Lung (tissue), 12 donors: ENCODE data around the gene AGPAT2. TPM values are rescaled to one million over a fixed set of nuclear protein-coding genes. Genes with fewer than 3 reads are reported as not detected.

ENCODE experiments used
- ATAC-seq: fragments of 200-7000 bp; cut with Tn5 transposase; one replicate; pipeline ENCODE4 v1.9.1; 2020; ENCODE audit warnings: moderate number of reproducible peaks; ENCODE audit not compliant: insufficient read depth, low FRiP score
- DNase-seq, 3 donors: peaks; one replicate each; pipeline ENCODE4 v3.0.0-alpha.2; 2013 to 2017
- H3K27ac ChIP-seq, 2 donors: one replicate each; pipeline ENCODE4 v1.5.1; 2013; ENCODE audit warnings: mild to moderate bottlenecking in 2 of 2, moderate library complexity in 2 of 2, control low read depth in 1 of 2, inconsistent platforms in 1 of 2, low read depth in 1 of 2, low read length in 1 of 2
- H3K27me3 ChIP-seq, 3 donors: one replicate each; pipeline ENCODE4 v1.5.1; 2013; ENCODE audit warnings: low read length in 2 of 3; ENCODE audit not compliant: control insufficient read depth in 3 of 3, insufficient read depth in 3 of 3
- H3K36me3 ChIP-seq, 4 donors: one replicate each; pipeline ENCODE4 v1.5.1; 2013; ENCODE audit warnings: low read length in 4 of 4, mild to moderate bottlenecking in 1 of 4, moderate library complexity in 1 of 4; ENCODE audit not compliant: control insufficient read depth in 4 of 4, insufficient read depth in 4 of 4
- H3K4me1 ChIP-seq, 5 donors: one replicate each; pipeline ENCODE4 v1.5.1; 2013; ENCODE audit warnings: low read length in 5 of 5, mild to moderate bottlenecking in 2 of 5, moderate library complexity in 1 of 5; ENCODE audit not compliant: control insufficient read depth in 5 of 5, insufficient read depth in 5 of 5
- H3K4me3 ChIP-seq: one replicate; pipeline ENCODE4 v1.5.1; 2013; ENCODE audit warnings: mild to moderate bottlenecking, control low read depth, moderate library complexity
- H3K9ac ChIP-seq, 2 donors: one replicate each; pipeline ENCODE4 v1.5.1; 2013; ENCODE audit warnings: low read length in 2 of 2, control low read depth in 1 of 2; ENCODE audit not compliant: insufficient read depth in 1 of 2
- H3K9me3 ChIP-seq, 4 donors: one replicate each; pipeline ENCODE4 v1.5.1; 2013; ENCODE audit warnings: low read length in 3 of 4, mild to moderate bottlenecking in 1 of 4, moderate library complexity in 1 of 4; ENCODE audit not compliant: control insufficient read depth in 4 of 4, insufficient read depth in 3 of 4
- whole genome bisulfite sequencing, 2 donors: extraction: QIAGEN DNeasy Blood & Tissue Kit; methylation state at CpG; one replicate each; pipeline ENCODE4 v1.1.7; 2013; 5-methylcytosine and 5-hydroxymethylcytosine counted together
- polyA plus RNA-seq, 2 donors: library from polyadenylated mRNA; stranded (reverse); fragments of 200-250 nt; gene quantifications; one replicate each; pipeline ENCODE4 v1.2.1, GENCODE V29; 2013
- total RNA-seq, 2 donors: library from RNA; depleted of rRNA in 1 of 2; stranded (reverse); fragments of >200 nt in 1 of 2; gene quantifications; one replicate each; pipeline ENCODE4 v1.2.1, GENCODE V29; 2014 to 2021
- TF ChIP-seq, protein P1 (sequence below): IDR thresholded peaks from 2 replicates; pipeline ENCODE4 v1.5.1; 2012; ENCODE audit warnings: mild to moderate bottlenecking; ENCODE audit errors: control extremely low read depth, extremely low read depth
- donor health status: control.
- donor health status: control.
- donor health status: Bipolar disorder and iron deficiency.
- donor health status: healthy.
- donor health status: DM: yes; HTN: yes; CAD: no.

AGPAT2 gene
- total and polyA plus RNA-seq, 4 donors, result 81.7 to 277 (median 177) TPM

DNA sequence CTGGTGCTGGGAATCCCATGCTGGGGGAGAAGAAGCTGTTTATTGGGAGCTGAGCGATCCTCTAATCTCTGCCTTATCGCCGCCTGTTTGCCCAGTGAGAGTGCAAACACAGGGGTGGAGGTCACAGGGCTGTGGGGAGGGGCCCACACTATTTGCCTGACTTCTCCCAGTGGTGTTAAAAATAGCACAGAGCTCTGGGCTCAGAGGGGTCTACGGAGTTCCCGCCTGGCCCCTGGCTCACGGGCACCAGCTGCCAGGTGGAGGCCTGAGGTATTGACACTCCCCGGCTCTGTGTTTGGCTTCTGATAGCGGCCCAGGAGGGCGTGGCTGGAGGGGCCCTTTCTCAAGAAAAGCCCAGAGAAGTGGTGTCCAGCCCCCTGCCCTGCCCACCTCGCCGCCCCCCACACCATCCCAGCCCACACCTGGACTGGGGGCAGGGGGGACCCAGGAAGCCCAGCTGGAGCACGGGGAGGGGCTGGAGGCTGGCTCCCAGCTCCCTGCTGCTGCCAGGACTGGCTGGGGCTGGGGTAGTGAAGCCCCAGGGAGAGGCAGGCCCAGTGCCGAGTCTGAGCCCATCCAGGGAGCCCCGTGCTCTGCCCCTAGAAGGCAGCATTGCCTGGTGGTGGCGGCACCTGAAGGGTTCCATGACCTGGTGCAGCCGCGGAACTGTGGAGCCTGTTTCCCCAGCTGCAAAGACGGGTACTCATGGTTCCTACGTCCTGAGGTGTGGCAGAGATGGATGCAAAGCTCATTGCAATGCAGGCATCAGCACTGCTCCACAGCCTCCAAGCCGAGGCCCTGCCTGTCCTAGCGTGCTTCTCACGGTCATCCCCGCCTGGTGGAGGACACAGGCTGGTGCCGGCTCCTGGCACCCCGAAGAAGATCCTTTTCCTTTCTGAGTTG is 60.3 kb downstream of the AGPAT2 start:
- H3K4me1 ChIP-seq, result peaks cover 0 to 58% (median 31%) of the 10 kb centered on the region in 5 donors
- no peak overlapping the region for H3K9ac ChIP-seq
- TF ChIP-seq, protein P1, sequence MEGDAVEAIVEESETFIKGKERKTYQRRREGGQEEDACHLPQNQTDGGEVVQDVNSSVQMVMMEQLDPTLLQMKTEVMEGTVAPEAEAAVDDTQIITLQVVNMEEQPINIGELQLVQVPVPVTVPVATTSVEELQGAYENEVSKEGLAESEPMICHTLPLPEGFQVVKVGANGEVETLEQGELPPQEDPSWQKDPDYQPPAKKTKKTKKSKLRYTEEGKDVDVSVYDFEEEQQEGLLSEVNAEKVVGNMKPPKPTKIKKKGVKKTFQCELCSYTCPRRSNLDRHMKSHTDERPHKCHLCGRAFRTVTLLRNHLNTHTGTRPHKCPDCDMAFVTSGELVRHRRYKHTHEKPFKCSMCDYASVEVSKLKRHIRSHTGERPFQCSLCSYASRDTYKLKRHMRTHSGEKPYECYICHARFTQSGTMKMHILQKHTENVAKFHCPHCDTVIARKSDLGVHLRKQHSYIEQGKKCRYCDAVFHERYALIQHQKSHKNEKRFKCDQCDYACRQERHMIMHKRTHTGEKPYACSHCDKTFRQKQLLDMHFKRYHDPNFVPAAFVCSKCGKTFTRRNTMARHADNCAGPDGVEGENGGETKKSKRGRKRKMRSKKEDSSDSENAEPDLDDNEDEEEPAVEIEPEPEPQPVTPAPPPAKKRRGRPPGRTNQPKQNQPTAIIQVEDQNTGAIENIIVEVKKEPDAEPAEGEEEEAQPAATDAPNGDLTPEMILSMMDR, result no peak
- no peak overlapping the region for H3K27ac ChIP-seq
- DNase-seq (peak; percentile 58 to 81 (median 80)), ATAC-seq (no peak)
- no peaks in the 10 kb centered on the region for H3K36me3 ChIP-seq
- no peak overlapping the region for H3K4me3 ChIP-seq
- H3K27me3 ChIP-seq, result no peaks in the 10 kb centered on the region
- no peaks in the 10 kb centered on the region for H3K9me3 ChIP-seq
- 63 to 75% methylated on average over 24 to 25 of the region's 25 CpGs for WGBS, 2 donors

DNA sequence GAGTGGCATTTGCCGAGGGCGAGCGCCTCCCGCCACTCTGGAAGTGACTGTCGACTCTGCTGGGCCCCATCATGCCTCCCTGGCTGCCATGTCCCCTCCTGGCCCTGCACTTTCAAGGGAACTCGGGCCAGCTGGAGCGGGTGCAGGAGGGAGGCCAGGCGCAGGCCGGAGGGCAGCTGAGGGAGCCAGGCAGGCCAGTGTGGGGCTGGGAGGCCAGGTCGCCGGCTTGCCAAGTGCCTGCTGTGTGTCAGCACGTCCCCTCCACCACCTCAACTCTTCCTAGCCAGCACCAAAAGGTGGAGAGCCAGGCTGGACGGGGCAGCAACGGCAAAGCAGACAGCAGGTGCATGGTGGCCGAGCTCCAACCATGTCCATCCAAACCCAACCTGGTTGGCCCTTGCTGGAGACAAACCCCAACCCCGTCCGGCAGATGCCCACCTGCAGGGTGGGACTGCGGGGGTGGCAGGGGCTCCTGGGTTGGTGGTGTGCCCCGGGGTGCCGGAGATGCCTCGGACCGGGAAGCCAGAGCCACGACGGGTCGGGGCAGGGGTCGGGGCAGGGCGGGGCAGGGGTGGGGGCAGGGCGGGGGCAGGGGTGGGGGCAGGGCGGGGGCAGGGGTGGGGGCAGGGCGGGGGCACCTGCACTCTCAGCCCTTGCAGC is 61.1 kb downstream of the AGPAT2 start:
- no peaks in the 10 kb centered on the region for H3K9me3 ChIP-seq
- no peak overlapping the region for H3K27ac ChIP-seq
- no peak overlapping the region for H3K9ac ChIP-seq
- DNase-seq (peak in 1 of 3 donors; percentile 29), ATAC-seq (no peak)
- WGBS, 2 donors, result 69 to 83% methylated on average over 18 to 29 of the region's 30 CpGs
- H3K36me3 ChIP-seq, result no peaks in the 10 kb centered on the region
- TF ChIP-seq, protein P1, result no peak
- peaks cover 0 to 62% (median 35%) of the 10 kb centered on the region in 5 donors for H3K4me1 ChIP-seq
- H3K4me3 ChIP-seq, result no peak overlapping the region
- no peaks in the 10 kb centered on the region for H3K27me3 ChIP-seq

DNA sequence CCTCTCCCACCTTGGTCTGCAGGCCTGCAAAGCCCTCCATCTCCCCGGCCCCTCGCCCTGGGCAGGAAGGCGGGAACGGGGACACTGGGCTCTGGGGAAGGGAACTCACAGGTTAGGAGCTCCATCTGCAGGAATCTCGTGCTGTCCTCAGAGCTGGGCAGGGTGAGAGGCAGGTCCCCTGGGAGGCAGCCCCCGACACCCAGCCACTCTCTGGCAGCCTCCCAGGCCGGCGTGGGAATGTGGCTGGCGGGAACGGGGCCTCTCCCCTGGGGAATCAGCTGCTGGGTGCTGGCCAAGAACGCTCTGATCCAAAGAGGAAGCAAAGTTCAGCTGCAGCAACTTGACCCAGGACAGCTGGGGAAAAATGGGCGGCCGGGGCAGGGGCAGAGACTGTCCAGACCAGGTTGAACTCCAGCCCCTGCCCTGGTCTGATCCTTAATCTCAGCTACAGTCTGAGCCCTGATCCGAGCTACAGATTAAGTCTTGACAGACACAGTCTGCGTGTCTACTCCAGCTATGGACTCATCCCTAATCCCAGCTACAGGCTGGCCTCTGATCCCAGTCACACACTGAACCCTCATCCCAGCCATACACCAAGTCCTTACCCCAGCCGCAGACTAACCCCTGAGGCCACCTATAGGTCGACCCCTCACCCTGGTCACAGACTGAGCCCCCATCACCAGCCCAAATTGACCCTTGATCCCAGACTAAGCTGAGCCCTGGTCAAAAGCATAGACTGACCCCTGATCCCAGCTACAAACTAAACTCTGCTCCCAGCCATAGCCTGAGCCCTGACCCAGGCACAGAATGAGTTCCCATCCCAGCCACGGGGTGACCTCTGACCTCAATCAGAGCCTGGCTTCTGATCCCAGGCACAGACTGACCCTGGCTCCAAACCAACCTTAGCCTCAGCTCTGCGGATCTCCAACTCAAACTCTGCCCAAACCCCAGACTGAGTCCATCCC is 61.9 kb downstream of the AGPAT2 start:
- H3K27ac ChIP-seq, result peak overlapping the region in 1 of 2 donors; percentile 42
- WGBS, 2 donors, result 23 to 30% methylated on average over 19 of the region's 19 CpGs
- TF ChIP-seq, protein P1, result peak; percentile 21

More for the DNA sequence above, 61.9 kb downstream of the AGPAT2 start:
- Histone ChIP-seq H3K9ac (no peak overlapping the region), H3K36me3 (no peaks in the 10 kb centered on the region), H3K4me3 (no peak overlapping the region), H3K27me3 (no peaks in the 10 kb centered on the region), H3K4me1 (peaks cover 0 to 62% (median 29%) of the 10 kb centered on the region in 5 donors), H3K9me3 (no peaks in the 10 kb centered on the region)
- peak; percentile 27 for ATAC-seq
- DNase-seq, result peak; percentile 81 to 85 (median 85)
